Eye (tissue), 1 donor: ENCODE data around the gene CDV3.
A peak's percentile ranks its signal among the peaks of the same experiment; 100 is the strongest.
"Not testable (repeated sequence)": the region's sequence is repeated elsewhere in the genome, so short reads cannot be mapped to it uniquely, and the experiment has no call there.

Source experiments
- DNase-seq: peaks from one replicate; pipeline ENCODE4 v3.0.0-alpha.2; 2015

Gene CDV3

DNA sequence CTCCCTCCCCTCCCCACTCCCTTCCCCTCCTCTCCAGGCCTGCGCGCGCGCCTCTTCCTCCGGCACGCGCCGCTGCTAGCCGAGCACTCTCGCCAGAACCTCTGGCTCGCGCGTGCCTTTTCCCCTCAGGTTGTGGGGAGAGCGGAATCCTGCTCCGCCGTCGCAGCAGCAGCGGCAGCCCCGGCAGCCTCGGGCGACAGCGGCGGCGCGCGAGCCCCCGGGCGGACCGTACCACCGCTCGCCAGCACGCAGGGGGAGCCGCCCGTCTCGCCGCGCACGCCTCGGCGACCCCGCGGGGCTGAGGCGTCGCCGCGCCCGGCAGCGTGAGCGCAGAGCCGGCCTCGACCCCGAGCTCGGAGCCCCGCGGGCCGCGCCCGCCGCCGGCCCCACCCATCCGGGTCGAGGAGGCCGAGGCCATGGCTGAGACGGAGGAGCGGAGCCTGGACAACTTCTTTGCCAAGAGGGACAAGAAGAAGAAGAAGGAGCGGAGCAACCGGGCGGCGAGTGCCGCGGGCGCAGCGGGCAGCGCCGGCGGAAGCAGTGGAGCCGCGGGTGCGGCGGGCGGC lies at the start of gene CDV3:
TSS of gene CDV3 (plus strand) at position 58 of the 566 bp plus-strand sequence. CDS start at position 417, 359 bp downstream.
- no peak for DNase-seq

- not testable (repeated sequence) for DNase-seq
These were observed 49.7 kb upstream of the CDV3 start for GRCh38 chr3:133523758-133524157.

GRCh38 chr3:133525435-133525834 lies 48.1 kb upstream of the CDV3 start:
- DNase-seq, result no peak

DNA sequence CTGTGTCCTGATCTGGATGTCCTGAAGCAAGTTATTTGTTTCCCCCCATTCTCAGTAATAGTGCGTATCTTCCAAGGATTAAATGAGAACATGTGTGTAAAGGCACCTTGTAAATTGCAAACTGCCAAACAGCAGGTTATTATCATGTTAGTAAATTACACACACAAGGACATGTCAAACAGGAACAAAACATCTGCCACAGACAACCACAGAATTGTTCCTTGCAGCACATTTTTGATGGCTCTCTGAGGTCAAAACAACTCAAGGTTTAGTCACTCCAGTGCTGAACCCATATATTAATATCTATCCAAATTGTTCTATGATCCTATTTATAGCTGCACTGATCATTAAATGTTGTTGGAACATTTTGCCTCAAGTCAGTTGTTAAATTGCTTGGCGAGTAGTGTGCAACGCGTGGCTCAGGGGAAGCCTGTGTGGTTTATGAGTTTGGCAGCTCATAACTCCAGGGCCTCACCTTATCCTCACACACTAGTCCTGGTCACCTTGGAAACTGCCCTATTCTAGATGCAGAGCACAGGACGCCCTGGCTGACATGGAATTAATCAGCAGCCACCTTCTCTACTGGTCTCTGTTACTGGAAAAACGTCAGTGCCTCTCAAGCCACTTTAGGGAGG lies 46.3 kb upstream of the CDV3 start:
- DNase-seq, result no peak

DNA sequence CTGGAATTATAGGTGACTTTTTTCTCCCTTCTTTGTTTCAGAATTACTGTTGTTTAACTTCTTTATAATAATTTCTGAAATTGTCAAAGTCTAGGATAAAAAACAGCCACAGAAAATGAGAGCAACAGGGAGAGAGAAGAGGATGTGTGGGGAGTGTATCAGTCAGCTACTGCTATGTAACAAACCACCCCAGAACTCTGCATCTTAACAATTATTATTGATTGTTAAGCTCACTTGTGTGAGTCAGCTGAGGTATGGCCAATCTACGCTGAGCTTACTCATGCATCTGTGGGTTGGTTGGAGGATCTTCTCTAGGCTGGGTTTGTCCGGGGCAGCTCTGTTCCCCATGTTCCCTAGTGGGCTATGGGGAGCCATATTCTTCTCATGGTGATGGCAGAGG lies 43.7 kb upstream of the CDV3 start:
- DNase-seq, result no peak

- no peak for DNase-seq
These were observed 41.5 kb upstream of the CDV3 start for GRCh38 chr3:133531981-133532380.

GRCh38 chr3:133532951-133533350 lies 40.5 kb upstream of the CDV3 start:
- DNase-seq, result no peak

- peak; percentile 46 for DNase-seq
These were observed 37.3 kb upstream of the CDV3 start for GRCh38 chr3:133535971-133536881.

GRCh38 chr3:133537131-133537530 lies 36.4 kb upstream of the CDV3 start:
- DNase-seq, result not testable (repeated sequence)

GRCh38 chr3:133538154-133538553 lies 35.3 kb upstream of the CDV3 start:
- no peak for DNase-seq

DNA sequence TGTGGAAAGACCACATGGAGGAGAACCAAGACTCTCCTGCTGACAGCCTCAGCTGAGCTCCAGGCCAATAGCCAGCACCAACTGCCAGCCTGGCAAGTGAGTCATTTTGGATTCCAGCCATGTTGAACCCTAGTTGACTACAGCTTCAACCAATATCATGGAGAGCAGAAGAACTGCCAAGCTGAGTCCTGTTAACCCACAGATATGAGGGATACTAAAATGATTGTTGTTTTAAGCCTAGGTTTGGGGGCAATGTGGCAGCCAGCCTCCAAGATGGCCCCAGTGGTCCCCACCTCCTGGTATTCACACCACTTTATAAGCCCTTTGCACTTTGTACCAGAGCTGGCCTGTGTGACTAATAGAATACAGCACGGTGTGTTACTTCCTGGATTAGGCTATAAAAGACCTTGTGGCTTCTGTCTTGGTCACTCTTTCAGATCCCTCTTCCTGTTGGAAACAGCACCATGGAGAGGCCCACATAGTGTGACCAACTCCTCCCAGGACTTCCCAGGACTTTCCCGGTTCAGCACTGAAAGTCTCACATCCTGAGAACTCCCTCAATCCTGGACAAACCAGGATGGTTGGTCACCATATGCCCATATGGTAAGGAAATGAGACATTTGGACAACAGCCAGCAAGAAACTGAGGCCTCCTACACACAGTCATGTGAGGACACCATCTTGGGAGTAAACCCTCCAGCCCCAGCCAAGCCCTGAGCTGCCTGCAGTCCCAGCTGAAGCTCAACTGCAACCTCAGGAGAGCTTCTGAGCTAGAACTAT lies 32.4 kb upstream of the CDV3 start:
- no peak for DNase-seq

DNA sequence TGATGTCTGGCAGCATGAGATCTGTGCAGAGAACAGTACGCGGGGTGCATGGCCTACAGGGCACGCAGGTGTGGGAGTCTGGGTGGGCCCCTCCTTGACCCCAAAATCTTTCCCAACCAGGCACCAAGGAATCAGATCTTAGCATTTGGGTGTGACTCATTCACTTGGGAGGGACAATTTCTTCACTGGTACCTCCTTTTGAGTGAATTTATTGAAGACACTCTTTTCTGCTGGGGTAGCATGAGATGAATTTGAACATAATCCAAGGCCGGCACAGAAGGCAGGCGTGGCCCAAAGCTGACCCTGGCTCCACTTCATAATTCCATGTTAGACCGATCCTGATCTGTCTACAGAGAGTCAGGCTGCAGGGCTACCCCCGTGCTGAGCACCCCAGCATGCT lies 30.6 kb upstream of the CDV3 start:
- no peak for DNase-seq

GRCh38 chr3:133544983-133545382 lies 28.5 kb upstream of the CDV3 start:
- DNase-seq, result not testable (repeated sequence)

DNA sequence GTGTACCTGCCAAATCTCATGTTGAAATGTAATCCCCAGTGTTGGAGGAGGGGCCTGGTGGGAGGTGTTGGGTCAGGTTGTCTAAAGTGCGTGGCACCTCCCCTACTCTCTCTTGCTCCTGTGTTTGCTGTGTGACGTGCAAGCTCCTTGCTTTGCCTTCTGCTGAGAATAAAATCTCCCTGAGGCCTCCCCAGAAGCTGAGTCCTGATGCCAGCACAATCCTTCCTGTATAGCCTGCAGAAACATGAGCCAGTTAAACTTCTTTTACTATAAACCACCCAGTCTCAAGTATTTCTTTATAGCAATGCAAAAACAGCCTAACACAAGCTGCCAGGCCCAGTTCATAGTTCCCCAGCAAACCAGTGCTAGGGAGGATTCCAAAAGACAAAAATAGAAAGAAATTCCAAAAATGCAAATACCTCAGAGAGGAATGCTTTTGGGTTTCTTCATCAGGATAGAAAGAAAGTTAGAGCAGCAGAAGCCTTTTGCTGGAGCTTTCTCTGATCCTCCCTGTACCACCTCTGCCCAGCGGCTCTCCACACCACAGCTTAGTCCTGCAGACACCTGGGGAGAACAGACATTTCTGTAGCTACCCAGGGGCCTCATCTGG lies 25.9 kb upstream of the CDV3 start:
- no peak for DNase-seq

DNA sequence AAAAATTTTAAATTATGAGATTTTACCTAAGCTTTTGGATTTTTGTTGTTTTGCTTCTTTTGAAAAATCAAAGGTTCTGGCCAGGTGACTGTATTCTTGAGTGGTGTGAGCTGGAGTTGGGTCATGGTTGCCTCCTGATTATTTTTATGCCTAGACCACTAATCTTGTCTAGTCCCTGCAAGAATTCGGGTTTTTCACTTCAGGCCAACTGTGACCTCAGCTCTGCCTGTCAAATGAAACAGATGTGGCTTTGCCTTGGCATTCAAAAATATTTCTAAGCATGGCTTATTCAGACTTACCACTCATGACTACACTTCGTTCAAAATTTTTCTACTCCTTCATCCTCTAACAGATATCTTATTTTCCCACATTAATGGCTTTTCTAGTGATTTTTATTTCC lies 25.4 kb upstream of the CDV3 start:
- no peak for DNase-seq

DNA sequence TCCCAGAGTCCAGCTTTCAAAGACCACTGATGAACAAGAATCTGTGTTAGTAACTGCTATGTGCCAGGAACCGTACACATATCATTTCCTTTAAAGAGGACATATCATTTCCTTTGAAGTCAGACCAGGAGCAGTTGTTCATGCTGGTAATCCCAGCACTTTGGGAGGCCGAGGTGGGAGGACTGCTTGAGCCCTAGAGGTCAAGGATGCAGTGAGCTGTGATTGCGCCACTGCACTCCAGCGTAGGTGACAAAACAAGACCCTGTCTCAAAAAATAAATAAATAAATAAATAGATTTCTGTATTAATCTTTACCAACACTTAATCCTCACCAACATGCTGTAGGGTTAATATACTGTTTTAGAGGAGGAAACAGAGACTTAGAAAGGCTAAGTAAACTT lies 23.9 kb upstream of the CDV3 start:
- no peak for DNase-seq

DNA sequence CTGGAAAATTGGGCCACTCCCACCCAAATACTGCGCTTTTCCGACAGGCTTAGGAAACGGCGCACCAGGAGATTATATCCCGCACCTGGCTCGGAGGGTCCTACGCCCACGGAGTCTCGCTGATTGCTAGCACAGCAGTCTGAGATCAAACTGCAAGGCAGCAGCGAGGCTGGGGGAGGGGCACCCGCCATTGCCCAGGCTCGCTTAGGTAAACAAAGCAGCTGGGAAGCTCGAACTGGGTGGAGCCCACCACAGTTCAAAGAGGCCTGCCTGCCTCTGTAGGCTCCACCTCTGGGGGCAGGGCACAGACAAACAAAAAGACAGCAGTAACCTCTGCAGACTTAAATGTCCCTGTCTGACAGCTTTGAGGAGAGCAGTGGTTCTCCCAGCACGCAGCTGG lies 21.9 kb upstream of the CDV3 start:
- not testable (repeated sequence) for DNase-seq

DNA sequence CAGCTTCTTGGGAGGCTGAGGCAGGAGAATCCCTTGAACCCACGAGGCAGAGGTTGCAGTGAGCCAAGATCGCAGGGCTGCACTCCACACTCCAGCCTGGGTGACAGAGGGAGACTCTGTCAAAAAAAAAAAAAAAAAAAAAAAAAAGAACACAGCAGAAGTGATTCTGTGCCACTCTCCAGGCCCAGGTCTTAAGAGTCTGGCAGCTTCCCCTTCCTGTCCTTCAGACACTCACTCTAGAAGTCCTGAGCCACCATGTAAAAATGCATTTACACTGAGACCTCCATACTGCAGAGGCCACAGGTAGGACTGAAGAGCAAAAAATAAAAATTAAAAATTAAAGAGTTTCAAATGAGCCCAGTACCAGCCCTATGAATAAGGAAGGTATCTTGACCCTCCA lies 11.8 kb upstream of the CDV3 start:
- DNase-seq, result no peak

DNA sequence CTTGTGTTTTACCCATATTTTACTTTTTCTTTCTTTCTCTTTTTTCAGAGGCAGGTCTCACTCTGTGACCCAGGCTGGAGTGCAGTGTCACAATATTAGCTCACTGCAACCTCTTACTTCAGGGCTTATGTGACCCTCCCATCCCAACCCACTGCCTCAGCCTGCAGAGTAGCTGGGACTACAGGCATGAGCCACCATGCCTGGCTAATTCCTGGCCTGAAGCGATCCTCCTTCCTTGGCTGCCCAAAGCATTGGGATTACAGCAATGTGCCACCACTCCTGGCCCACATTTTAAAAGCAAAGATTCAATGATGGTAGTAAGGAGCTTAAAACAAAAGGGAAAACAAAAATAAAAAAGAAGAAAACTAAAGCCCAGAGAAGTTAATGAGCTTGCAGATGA lies 11.1 kb upstream of the CDV3 start:
- DNase-seq, result no peak

DNA sequence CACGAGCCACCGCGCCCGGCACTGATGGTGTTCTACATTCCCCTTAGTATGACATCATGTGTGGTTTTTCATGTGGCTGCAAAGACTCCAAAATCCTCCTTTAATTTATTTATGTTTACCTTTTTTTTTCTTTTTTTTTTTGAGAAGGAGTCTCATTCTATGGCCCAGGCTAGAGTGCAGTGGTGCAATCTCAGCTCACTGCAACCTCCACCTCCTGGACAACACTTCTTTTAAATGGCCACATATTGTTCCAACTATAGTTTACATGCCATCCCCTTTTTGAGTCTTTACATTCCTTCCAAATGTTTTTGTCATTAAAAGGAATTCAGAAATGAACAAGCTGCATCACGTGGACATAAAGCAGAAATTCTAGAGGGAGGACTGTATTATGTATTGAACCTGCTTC lies 10.3 kb upstream of the CDV3 start:
- no peak for DNase-seq

- DNase-seq, result no peak
These were observed 9.7 kb upstream of the CDV3 start for GRCh38 chr3:133563816-133564215.

- no peak for DNase-seq
These were observed 5.0 kb upstream of the CDV3 start for GRCh38 chr3:133568294-133569014.
